Activated B cell treated with CpG ODN at 0.5 μM for 24 hours (primary cell): Measurements from ENCODE around the gene PMEPA1. TPM values are rescaled to one million over a fixed set of nuclear protein-coding genes. Genes with fewer than 3 reads are reported as not detected.

ENCODE experiments used
- ATAC-seq: fragments of 200-7000 bp; cut with Tn5 transposase; one replicate; pipeline ENCODE4 v1.10.0; 2021; ENCODE audit warnings: low read depth, mild to moderate bottlenecking, moderate library complexity
- CTCF ChIA-PET: fragments of 350-600 bp; sonication (Branson Sonifier 250); formaldehyde crosslinking; loops from one replicate; lab custom pipeline; 2021; ENCODE audit warnings: antibody characterized with exemption; lab: Charles Lee
- POLR2A ChIA-PET: fragments of 350-600 bp; sonication (Branson Sonifier 250); formaldehyde crosslinking; loops from one replicate; lab custom pipeline; 2021; ENCODE audit warnings: antibody characterized with exemption; lab: Charles Lee
- DNase-seq: peaks from one replicate; pipeline ENCODE4 v3.0.0; 2022
- H3K27ac Mint-ChIP-seq: one replicate; pipeline ENCODE4 v1.8.0; 2020; ENCODE audit warnings: mixed read lengths
- H3K27me3 Mint-ChIP-seq: one replicate; pipeline ENCODE4 v1.8.0; 2021; ENCODE audit warnings: mixed read lengths
- H3K36me3 Mint-ChIP-seq: one replicate; pipeline ENCODE4 v1.8.0; 2021; ENCODE audit warnings: low read depth, mixed read lengths
- H3K4me1 Mint-ChIP-seq: one replicate; pipeline ENCODE4 v1.8.0; 2021; ENCODE audit warnings: mixed read lengths
- H3K4me3 Mint-ChIP-seq: one replicate; pipeline ENCODE4 v1.8.0; 2020; ENCODE audit warnings: mild to moderate bottlenecking, mixed read lengths
- H3K9me3 Mint-ChIP-seq: one replicate; pipeline ENCODE4 v1.8.0; 2020; ENCODE audit warnings: mixed read lengths
- intact Hi-C: fragments of 100-400 bp; cut with micrococcal nuclease; formaldehyde crosslinking; loops from one replicate; pipeline ENCODE4 v1.15.1; 2024
- total RNA-seq: library from RNA; stranded (reverse); gene quantifications from 2 replicates; pipeline ENCODE4 v1.2.3, GENCODE V29; 2022
- TF ChIP-seq, protein P1 (sequence below): fragments of 200-600 bp; IDR thresholded peaks from one replicate; pipeline ENCODE4 v1.8.0; 2022; ENCODE audit warnings: antibody characterized with exemption, mild to moderate bottlenecking

The PMEPA1 gene
- total RNA-seq, 1 donor from 2014 or later: 34.8 TPM

DNA sequence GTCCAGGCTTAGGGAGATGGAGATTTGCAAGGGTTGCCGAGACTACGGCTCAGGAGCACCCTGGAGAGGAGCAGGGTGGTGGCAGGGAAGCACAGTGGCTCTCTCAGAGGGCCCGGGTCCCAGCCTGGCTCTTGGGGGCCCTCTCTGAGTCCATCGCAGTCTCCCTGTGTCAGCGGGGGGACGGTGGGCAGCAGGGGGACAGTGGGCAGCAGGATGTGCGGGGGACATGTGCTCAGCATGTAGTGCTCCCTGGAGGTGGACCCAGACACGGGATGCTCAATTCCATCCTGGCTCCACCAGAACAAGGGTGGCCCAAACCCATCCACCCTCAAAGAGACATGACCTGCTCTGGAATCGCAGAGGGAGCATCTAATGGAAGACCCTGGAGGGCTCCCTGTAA, 46.6 kb downstream of the PMEPA1 start:
- ATAC-seq: no peak
- H3K27me3 Mint-ChIP-seq: no peaks in the 10 kb centered on the region
- TF ChIP-seq, protein P1, sequence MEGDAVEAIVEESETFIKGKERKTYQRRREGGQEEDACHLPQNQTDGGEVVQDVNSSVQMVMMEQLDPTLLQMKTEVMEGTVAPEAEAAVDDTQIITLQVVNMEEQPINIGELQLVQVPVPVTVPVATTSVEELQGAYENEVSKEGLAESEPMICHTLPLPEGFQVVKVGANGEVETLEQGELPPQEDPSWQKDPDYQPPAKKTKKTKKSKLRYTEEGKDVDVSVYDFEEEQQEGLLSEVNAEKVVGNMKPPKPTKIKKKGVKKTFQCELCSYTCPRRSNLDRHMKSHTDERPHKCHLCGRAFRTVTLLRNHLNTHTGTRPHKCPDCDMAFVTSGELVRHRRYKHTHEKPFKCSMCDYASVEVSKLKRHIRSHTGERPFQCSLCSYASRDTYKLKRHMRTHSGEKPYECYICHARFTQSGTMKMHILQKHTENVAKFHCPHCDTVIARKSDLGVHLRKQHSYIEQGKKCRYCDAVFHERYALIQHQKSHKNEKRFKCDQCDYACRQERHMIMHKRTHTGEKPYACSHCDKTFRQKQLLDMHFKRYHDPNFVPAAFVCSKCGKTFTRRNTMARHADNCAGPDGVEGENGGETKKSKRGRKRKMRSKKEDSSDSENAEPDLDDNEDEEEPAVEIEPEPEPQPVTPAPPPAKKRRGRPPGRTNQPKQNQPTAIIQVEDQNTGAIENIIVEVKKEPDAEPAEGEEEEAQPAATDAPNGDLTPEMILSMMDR: no peak
- H3K4me3 Mint-ChIP-seq: no peak overlapping the region
- ChIA-PET POLR2A (no interaction called here), CTCF (no interaction called here)
- H3K36me3 Mint-ChIP-seq: peaks cover 33% of the 10 kb centered on the region
- no peak overlapping the region for H3K27ac Mint-ChIP-seq
- DNase-seq: peak; percentile 11
- H3K4me1 Mint-ChIP-seq: peaks cover 26% of the 10 kb centered on the region
- no peaks in the 10 kb centered on the region for H3K9me3 Mint-ChIP-seq
- intact Hi-C loops: no loop called here

- ChIA-PET CTCF (no interaction called here), POLR2A (no interaction called here)
- Mint-ChIP-seq H3K9me3 (no peaks in the 10 kb centered on the region), H3K27me3 (no peaks in the 10 kb centered on the region), H3K4me3 (no peak overlapping the region), H3K4me1 (peaks cover 31% of the 10 kb centered on the region), H3K27ac (no peak overlapping the region), H3K36me3 (peaks cover 38% of the 10 kb centered on the region)
- DNase-seq: peak; percentile 13
- TF ChIP-seq, protein P1: no peak
- intact Hi-C loops: no loop called here
- ATAC-seq: no peak
Observed at GRCh38 chr20:57662456-57663240, 47.2 kb downstream of the PMEPA1 start.

- TF ChIP-seq, protein P1: no peak
- ATAC-seq (no peak), DNase-seq (peak; percentile 10)
- H3K27ac Mint-ChIP-seq: no peak overlapping the region
- peaks cover 43% of the 10 kb centered on the region for H3K36me3 Mint-ChIP-seq
- H3K27me3 Mint-ChIP-seq: no peaks in the 10 kb centered on the region
- no peaks in the 10 kb centered on the region for H3K9me3 Mint-ChIP-seq
- intact Hi-C loops: no loop called here
- ChIA-PET POLR2A (no interaction called here), CTCF (no interaction called here)
- H3K4me3 Mint-ChIP-seq: no peak overlapping the region
- H3K4me1 Mint-ChIP-seq: peaks cover 32% of the 10 kb centered on the region
Observed at GRCh38 chr20:57661746-57662455, 47.9 kb downstream of the PMEPA1 start.

DNA sequence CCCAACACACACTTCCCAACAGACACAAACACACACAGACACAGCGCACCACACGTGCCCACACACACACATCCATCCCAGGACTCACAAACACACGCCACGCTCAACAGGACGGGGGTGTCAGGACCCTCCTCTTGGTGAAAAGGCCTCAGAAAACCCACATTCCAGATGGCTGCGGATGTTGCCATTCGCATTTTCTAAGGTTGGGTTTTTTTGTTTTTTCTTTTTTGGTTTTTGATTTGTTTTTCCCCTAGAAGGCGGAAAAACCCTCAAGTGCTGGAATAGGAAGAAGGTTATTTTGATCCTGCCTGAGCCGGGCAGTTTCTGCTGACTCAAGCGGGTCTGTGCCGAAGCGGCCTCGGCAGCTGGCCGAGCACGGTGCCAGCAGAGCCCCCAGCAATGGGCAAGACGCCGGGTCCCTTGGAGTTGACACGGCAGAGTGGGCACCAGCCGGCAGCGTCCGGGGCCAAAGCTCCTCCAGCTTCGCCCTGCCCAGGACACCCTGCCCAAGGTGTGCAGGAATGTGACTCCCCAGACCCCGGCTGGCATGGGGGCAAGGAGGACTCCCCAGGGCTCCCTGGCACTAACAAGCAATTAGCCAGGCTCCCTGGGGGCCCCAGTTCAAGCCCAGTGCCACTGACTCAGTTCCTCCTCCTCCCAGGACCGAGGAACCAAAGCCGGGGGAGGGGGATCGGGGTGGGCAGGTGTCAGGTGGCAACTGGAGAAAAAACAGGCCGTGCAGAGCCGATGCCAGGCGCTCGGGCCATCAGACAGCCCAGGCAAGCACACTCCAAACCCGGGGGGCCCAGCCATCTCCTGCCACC, 48.7 kb downstream of the PMEPA1 start:
- intact Hi-C loops: no loop called here
- Mint-ChIP-seq H3K4me1 (peaks cover 32% of the 10 kb centered on the region), H3K9me3 (no peaks in the 10 kb centered on the region), H3K36me3 (peaks cover 42% of the 10 kb centered on the region), H3K4me3 (no peak overlapping the region), H3K27me3 (no peaks in the 10 kb centered on the region), H3K27ac (no peak overlapping the region)
- DNase-seq (no peak), ATAC-seq (no peak)
- POLR2A ChIA-PET: no interaction called here
- CTCF ChIA-PET: no interaction called here
- TF ChIP-seq, protein P1: no peak
